H9 (cell line): Measurements from ENCODE around the gene RALGPS2. TPM values are rescaled to one million over a fixed set of nuclear protein-coding genes. Genes with fewer than 3 reads are reported as not detected.

Experiments
- DNase-seq: peaks from one replicate; pipeline ENCODE4 v3.0.0-alpha.2; 2017
- H2AFZ ChIP-seq: one replicate; pipeline ENCODE4 v1.6.1; 2013; ENCODE audit warnings: mild to moderate bottlenecking, low read length, control low read depth, moderate library complexity
- H2AK5ac ChIP-seq: 2 replicates; pipeline ENCODE4 v1.6.1; 2013; ENCODE audit warnings: low read length, control low read depth, mixed read lengths; ENCODE audit not compliant: insufficient read length
- H2BK120ac ChIP-seq: one replicate; pipeline ENCODE4 v1.6.1; 2013; ENCODE audit warnings: low read depth, mild to moderate bottlenecking, low read length, control low read depth, inconsistent platforms; ENCODE audit not compliant: poor library complexity, severe bottlenecking
- H2BK12ac ChIP-seq: 2 replicates; pipeline ENCODE4 v1.6.1; 2013; ENCODE audit warnings: low read length, control low read depth, mixed read lengths, low read depth; ENCODE audit not compliant: insufficient read length
- H2BK15ac ChIP-seq: 2 replicates; pipeline ENCODE4 v1.6.1; 2013; ENCODE audit warnings: low read depth, low read length, control low read depth
- H2BK20ac ChIP-seq: one replicate; pipeline ENCODE4 v1.6.1; 2013; ENCODE audit warnings: low read depth, mild to moderate bottlenecking, low read length, control low read depth, inconsistent platforms; ENCODE audit not compliant: poor library complexity, severe bottlenecking
- H2BK5ac ChIP-seq: 2 replicates; pipeline ENCODE4 v1.6.1; 2013; ENCODE audit warnings: low read length, control low read depth, mixed read lengths; ENCODE audit not compliant: insufficient read length
- H3K14ac ChIP-seq: 2 replicates; pipeline ENCODE4 v1.6.1; 2013; ENCODE audit warnings: low read length, control low read depth; ENCODE audit not compliant: insufficient read depth
- H3K18ac ChIP-seq: 2 replicates; pipeline ENCODE4 v1.6.1; 2013; ENCODE audit warnings: low read depth, mild to moderate bottlenecking, mixed read lengths, low read length, control low read depth; ENCODE audit not compliant: insufficient read length
- H3K23ac ChIP-seq: 2 replicates; pipeline ENCODE4 v1.6.1; 2013; ENCODE audit warnings: low read length, control low read depth, mixed read lengths, low read depth; ENCODE audit not compliant: insufficient read length
- H3K23me2 ChIP-seq: 2 replicates; pipeline ENCODE4 v1.6.1; 2013; ENCODE audit warnings: low read depth, mild to moderate bottlenecking, mixed read lengths, low read length, control low read depth; ENCODE audit not compliant: insufficient read length, poor library complexity, severe bottlenecking
- H3K27ac ChIP-seq: 2 replicates; pipeline ENCODE4 v1.5.1; 2013; ENCODE audit warnings: low read length, control low read depth, mixed read lengths, low read depth; ENCODE audit not compliant: insufficient read length
- H3K27me3 ChIP-seq: 2 replicates; pipeline ENCODE4 v1.6.1; 2013; ENCODE audit warnings: low read length, control low read depth, inconsistent platforms; ENCODE audit not compliant: insufficient read depth
- H3K4ac ChIP-seq: 2 replicates; pipeline ENCODE4 v1.6.1; 2013; ENCODE audit warnings: low read depth, mild to moderate bottlenecking, control low read depth, inconsistent platforms, low read length, moderate library complexity
- H3K4me1 ChIP-seq: 2 replicates; pipeline ENCODE4 v1.6.1; 2013; ENCODE audit warnings: low read length, control low read depth, inconsistent platforms; ENCODE audit not compliant: insufficient read depth
- H3K4me2 ChIP-seq: 2 replicates; pipeline ENCODE4 v1.6.1; 2013; ENCODE audit warnings: low read length, control low read depth, mixed read lengths; ENCODE audit not compliant: insufficient read length, insufficient read depth
- H3K56ac ChIP-seq: 2 replicates; pipeline ENCODE4 v1.6.1; 2013; ENCODE audit warnings: low read depth, mild to moderate bottlenecking, mixed read lengths, low read length, control low read depth; ENCODE audit not compliant: insufficient read length
- H3K79me1 ChIP-seq: 2 replicates; pipeline ENCODE4 v1.6.1; 2013; ENCODE audit warnings: low read depth, mild to moderate bottlenecking, moderate library complexity, low read length, control low read depth, inconsistent platforms; ENCODE audit not compliant: insufficient read depth, poor library complexity, severe bottlenecking
- H3K79me2 ChIP-seq: 2 replicates; pipeline ENCODE4 v1.6.1; 2013; ENCODE audit warnings: low read length, control low read depth, inconsistent platforms; ENCODE audit not compliant: insufficient read depth
- H3K9ac ChIP-seq: 2 replicates; pipeline ENCODE4 v1.6.1; 2013; ENCODE audit warnings: low read length, control low read depth, mixed read lengths; ENCODE audit not compliant: insufficient read length; ENCODE audit errors: extremely low read depth
- H3K9me3 ChIP-seq: one replicate; pipeline ENCODE4 v1.6.1; 2013; ENCODE audit warnings: low read depth, low read length, inconsistent platforms; ENCODE audit not compliant: control insufficient read depth
- H3T11ph ChIP-seq: one replicate; pipeline ENCODE4 v1.6.1; 2013; ENCODE audit warnings: mild to moderate bottlenecking, low read length, control low read depth, inconsistent platforms
- H4K20me1 ChIP-seq: one replicate; pipeline ENCODE4 v1.6.1; 2013; ENCODE audit not compliant: control insufficient read depth, insufficient read length, insufficient read depth
- H4K5ac ChIP-seq: 2 replicates; pipeline ENCODE4 v1.6.1; 2013; ENCODE audit warnings: low read depth, mild to moderate bottlenecking, mixed read lengths, low read length, control low read depth; ENCODE audit not compliant: insufficient read length
- H4K8ac ChIP-seq: replicated peaks from 2 replicates; pipeline ENCODE4 v1.6.1; 2013; ENCODE audit warnings: low read length, control low read depth, mixed read lengths, low read depth; ENCODE audit not compliant: insufficient read length
- H4K91ac ChIP-seq: 2 replicates; pipeline ENCODE4 v1.6.1; 2013; ENCODE audit warnings: low read depth, mild to moderate bottlenecking, moderate library complexity, mixed read lengths, low read length, control low read depth; ENCODE audit not compliant: insufficient read length
- H3K27ac Mint-ChIP-seq, 3 experiments: 2 replicates in 2 of 3; 3 replicates in 1 of 3; pipeline ENCODE4 v1.8.0; 2020 to 2021; ENCODE audit warnings: mixed read lengths in 3 of 3, mild to moderate bottlenecking in 1 of 3, moderate library complexity in 1 of 3
- H3K27me3 Mint-ChIP-seq: 2 replicates; pipeline ENCODE4 v1.8.0; 2021; ENCODE audit warnings: low read depth, mild to moderate bottlenecking, moderate library complexity, mixed read lengths
- H3K36me3 Mint-ChIP-seq, 3 experiments: 2 replicates in 2 of 3; 3 replicates in 1 of 3; pipeline ENCODE4 v1.8.0; 2020 to 2021; ENCODE audit warnings: low read depth in 3 of 3, mixed read lengths in 3 of 3; ENCODE audit not compliant: insufficient read depth in 1 of 3
- H3K4me1 Mint-ChIP-seq, 2 experiments: 2 replicates each; pipeline ENCODE4 v1.8.0; 2020; ENCODE audit warnings: mixed read lengths in 2 of 2
- H3K4me3 Mint-ChIP-seq, 2 experiments: 2 replicates in 1 of 2; 3 replicates in 1 of 2; pipeline ENCODE4 v1.8.0; 2020 to 2021; ENCODE audit warnings: mild to moderate bottlenecking in 2 of 2, mixed read lengths in 2 of 2, moderate library complexity in 1 of 2
- H3K9me3 Mint-ChIP-seq, 2 experiments: 2 replicates in 1 of 2; 3 replicates in 1 of 2; pipeline ENCODE4 v1.8.0; 2020; ENCODE audit warnings: mild to moderate bottlenecking in 2 of 2, mixed read lengths in 2 of 2, moderate library complexity in 1 of 2
- CTCF ChIP-seq: fragments of 200-600 bp; sonication (generic); conservative IDR thresholded peaks from 3 replicates; pipeline ENCODE4 v1.8.0; 2021; ENCODE audit warnings: antibody characterized with exemption, mild to moderate bottlenecking
- WGBS: extraction: QIAGEN DNeasy Blood & Tissue Kit; methylation state at CpG from one replicate; pipeline ENCODE4 v1.1.7; 2013; ENCODE audit warnings: missing lambda C conversion rate, low lambda C conversion rate, mixed read lengths; ENCODE audit not compliant: insufficient read length; ENCODE audit errors: extremely low coverage; 5-methylcytosine and 5-hydroxymethylcytosine counted together
- total RNA-seq: library from RNA; stranded (reverse); gene quantifications from 2 replicates; pipeline ENCODE4 v1.2.1, GENCODE V29; 2021

The RALGPS2 gene
- total RNA-seq, 1 experiment from 2014 or later: 32.6 TPM

- no peak overlapping the region for H3K14ac ChIP-seq
- H3K23ac ChIP-seq: no peak overlapping the region
- DNase-seq: no peak
- no peak overlapping the region for H2BK15ac ChIP-seq
- H3K36me3 Mint-ChIP-seq: peaks cover 6 to 14% (median 13%) of the 10 kb centered on the region in 3 experiments; a peak in 6 of 7 replicates
- H3K9ac ChIP-seq: no peak overlapping the region
- H3K4ac ChIP-seq: no peak overlapping the region
- TF ChIP-seq CTCF: no peak
- no peaks in the 10 kb centered on the region for H3K9me3 ChIP-seq
- no peaks in the 10 kb centered on the region for H3K79me2 ChIP-seq
- H3K4me3 Mint-ChIP-seq: no peak overlapping the region
- H3K27ac Mint-ChIP-seq: peak overlapping the region; percentile 45 to 69 (median 65); a peak in 5 of 7 replicates
- no peaks in the 10 kb centered on the region for H3K27me3 Mint-ChIP-seq
- no peak overlapping the region for H2BK12ac ChIP-seq
- no peak overlapping the region for H3K27ac ChIP-seq
- no peaks in the 10 kb centered on the region for H3K4me1 ChIP-seq
- no peak overlapping the region for H3K56ac ChIP-seq
- H4K20me1 ChIP-seq: no peaks in the 10 kb centered on the region
- no peaks in the 10 kb centered on the region for H3K79me1 ChIP-seq
- H4K91ac ChIP-seq: no peak overlapping the region
- H2BK20ac ChIP-seq: no peak overlapping the region
- no peaks in the 10 kb centered on the region; a peak in 1 of 5 replicates for H3K9me3 Mint-ChIP-seq
- H2AFZ ChIP-seq: no peak overlapping the region
- H3K4me2 ChIP-seq: no peak overlapping the region
- H3K23me2 ChIP-seq: no peaks in the 10 kb centered on the region
- no peak overlapping the region for H2BK120ac ChIP-seq
- H2AK5ac ChIP-seq: no peak overlapping the region
- no peaks in the 10 kb centered on the region for H3K27me3 ChIP-seq
- H3T11ph ChIP-seq: no peak overlapping the region
- H4K8ac ChIP-seq: no peak overlapping the region
- H3K4me1 Mint-ChIP-seq: peaks cover 8% of the 10 kb centered on the region in 2 experiments
- no peak overlapping the region for H2BK5ac ChIP-seq
- H4K5ac ChIP-seq: no peak overlapping the region
- no CpG with 5 or more reads among the region's 2 CpGs for WGBS
- no peak overlapping the region for H3K18ac ChIP-seq
These were observed 56.7 kb downstream of the RALGPS2 start for GRCh38 chr1:178781533-178782330.
